Measurements from ENCODE around the gene KLC3.

KLC3 gene

GRCh38 chr19:45380107-45380506 lies 39.6 kb downstream of the KLC3 start:
- DNase-seq, result no peak

GRCh38 chr19:45382426-45382825 lies 41.9 kb downstream of the KLC3 start:
- no peak for DNase-seq

DNA sequence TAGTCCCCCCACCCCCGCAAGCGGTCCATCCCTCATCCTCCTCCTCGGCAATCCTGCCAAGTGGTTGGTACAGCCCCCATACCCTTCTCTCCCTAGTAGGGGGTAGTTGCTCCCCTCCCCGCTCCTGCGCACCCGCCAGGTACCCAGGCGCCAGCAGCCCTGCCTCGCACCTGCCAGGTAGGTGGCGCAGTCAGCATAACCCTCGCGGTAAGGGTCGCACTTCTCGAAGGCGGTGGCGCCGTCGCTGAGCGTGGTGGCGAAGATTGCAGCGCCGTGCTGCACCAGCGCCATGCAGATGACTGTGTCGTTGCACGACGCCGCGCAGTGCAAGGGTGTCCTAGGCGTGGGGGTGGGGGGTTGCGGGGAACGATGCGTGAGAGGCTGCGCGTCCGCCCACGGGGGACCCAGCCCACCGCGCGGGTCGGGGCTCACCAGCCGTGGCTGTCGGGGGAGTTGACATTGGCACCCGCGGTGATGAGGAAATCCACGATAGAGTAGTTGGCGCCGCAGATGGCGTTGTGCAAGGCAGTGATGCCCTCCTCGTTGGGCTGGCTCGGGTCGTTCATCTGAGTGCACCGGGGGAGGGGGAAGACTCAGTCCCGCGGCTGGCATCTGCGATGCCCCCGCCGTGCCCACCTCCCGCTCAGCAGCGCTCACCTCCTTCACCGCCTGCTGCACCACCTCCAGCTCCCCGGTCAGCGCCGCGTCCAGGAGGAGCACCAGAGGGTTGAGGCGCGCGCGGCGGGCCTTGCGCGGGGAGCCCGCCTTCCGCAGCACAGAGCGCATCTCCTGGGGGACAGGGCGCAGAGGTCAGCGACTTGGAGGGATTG lies 45.1 kb downstream of the KLC3 start:
- DNase-seq, result no peak

- no peak for DNase-seq
Observed at GRCh38 chr19:45391346-45391745, 50.8 kb downstream of the KLC3 start.

- DNase-seq, result no peak
Observed at GRCh38 chr19:45391871-45392665, 51.5 kb downstream of the KLC3 start.

- no peak for DNase-seq
Observed at GRCh38 chr19:45395821-45396617, 55.5 kb downstream of the KLC3 start.

DNA sequence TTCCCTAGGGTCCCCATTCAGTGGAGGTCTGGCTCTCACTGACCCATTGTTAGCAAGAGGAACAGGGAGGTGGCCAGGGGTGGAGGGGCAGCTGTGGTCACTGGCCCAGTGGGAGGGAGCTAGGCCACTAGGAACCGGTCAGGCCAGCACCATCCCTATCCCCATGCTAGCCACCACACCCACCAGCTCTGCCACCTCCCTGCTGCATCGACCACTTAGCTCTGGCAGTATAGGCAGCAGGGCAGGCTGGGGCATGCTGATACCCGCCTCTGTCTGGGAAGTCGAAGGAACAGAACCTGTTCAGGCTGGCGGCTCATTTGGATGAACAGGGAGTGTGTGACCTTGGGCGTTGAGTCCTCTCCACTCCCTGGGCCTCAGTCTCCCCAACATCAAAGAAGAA lies 59.6 kb downstream of the KLC3 start:
- DNase-seq, result no peak
